Upper lobe of left lung (tissue), 6 donors: ENCODE data around the gene RIMBP2. TPM values are rescaled to one million over a fixed set of nuclear protein-coding genes. Genes with fewer than 3 reads are reported as not detected.

Experiments
- ATAC-seq, 2 donors: fragments of 200-7000 bp; cut with Tn5 transposase; one replicate each; pipeline ENCODE4 v1.9.1; 2022; ENCODE audit warnings: mild to moderate bottlenecking in 2 of 2, moderate library complexity in 2 of 2; ENCODE audit not compliant: low FRiP score in 2 of 2
- DNase-seq, 2 donors: peaks; one replicate each; pipeline ENCODE4 v3.0.0-alpha.2; 2019 to 2020
- H3K27ac ChIP-seq, 4 donors: fragments of 200-600 bp; sonication (generic); one replicate each; pipeline ENCODE4 v1.5.1; 2016 to 2019
- H3K27me3 ChIP-seq, 4 donors: fragments of 200-600 bp; sonication (generic); one replicate each; pipeline ENCODE4 v1.5.1; 2017 to 2019
- H3K36me3 ChIP-seq, 4 donors: fragments of 200-600 bp; sonication (generic); one replicate each; pipeline ENCODE4 v1.5.1; 2016 to 2019
- H3K4me1 ChIP-seq, 4 donors: fragments of 200-600 bp; sonication (generic); one replicate each; pipeline ENCODE4 v1.5.1; 2018 to 2019
- H3K4me3 ChIP-seq, 4 donors: fragments of 200-600 bp; sonication (generic); one replicate each; pipeline ENCODE4 v1.5.1; 2017 to 2019; ENCODE audit warnings: mild to moderate bottlenecking in 2 of 4, moderate library complexity in 1 of 4
- H3K9me3 ChIP-seq, 4 donors: fragments of 200-600 bp; sonication (generic); one replicate each; pipeline ENCODE4 v1.5.1; 2018 to 2019
- EP300 ChIP-seq, 4 donors: sonication (generic); formaldehyde crosslinking; IDR thresholded peaks; one replicate each; pipeline ENCODE4 v1.5.1; 2017; ENCODE audit warnings: antibody characterized with exemption in 4 of 4, control low read depth in 2 of 4
- POLR2A ChIP-seq, 4 donors: fragments of 450-650 bp; IDR thresholded peaks; one replicate each; pipeline ENCODE4 v1.5.1; 2016 to 2017; ENCODE audit warnings: antibody characterized with exemption in 4 of 4, mild to moderate bottlenecking in 2 of 4
- POLR2AphosphoS5 ChIP-seq, 2 donors: sonication (generic); formaldehyde crosslinking; IDR thresholded peaks; one replicate each; pipeline ENCODE4 v1.5.1; 2017; ENCODE audit warnings: antibody characterized with exemption in 2 of 2
- WGBS, 2 donors: methylation state at CpG; one replicate each; pipeline ENCODE4 v1.1.5; 2017 to 2018; 5-methylcytosine and 5-hydroxymethylcytosine counted together
- total RNA-seq, 6 donors: library from RNA; depleted of rRNA in 4 of 6; stranded (reverse); fragments of >200 nt in 4 of 6; gene quantifications; one replicate each; pipeline versions ENCODE4 v1.1.0 to v1.2.1, GENCODE V29; 2016 to 2021
- TF ChIP-seq, protein P1 (sequence below), 6 experiments: fragments of 450-650 bp in 4 of 6; fragments of 200-600 bp in 2 of 6; sonication (generic) in 2 of 6; IDR thresholded peaks; one replicate each; pipeline ENCODE4 v1.5.1; 2016 to 2019; ENCODE audit warnings: antibody characterized with exemption in 6 of 6
- donor health status: DM: no; HTN: no; CAD: no; lungs with moderate emphysema.
- donor health status: DM: no; HTN: yes; CAD: no; lungs with severe emphysema.

The RIMBP2 gene
- total RNA-seq, 6 donors from 2014 or later, result 0.23 to 3.9 (median 0.44) TPM; not detected in 1

- H3K27me3 ChIP-seq, result no peaks in the 10 kb centered on the region
- H3K27ac ChIP-seq, result no peak overlapping the region
- ATAC-seq (no peak), DNase-seq (no peak)
- H3K9me3 ChIP-seq, result peaks cover 0 to 9% (median 0%) of the 10 kb centered on the region in 4 donors
- TF ChIP-seq, protein P1, sequence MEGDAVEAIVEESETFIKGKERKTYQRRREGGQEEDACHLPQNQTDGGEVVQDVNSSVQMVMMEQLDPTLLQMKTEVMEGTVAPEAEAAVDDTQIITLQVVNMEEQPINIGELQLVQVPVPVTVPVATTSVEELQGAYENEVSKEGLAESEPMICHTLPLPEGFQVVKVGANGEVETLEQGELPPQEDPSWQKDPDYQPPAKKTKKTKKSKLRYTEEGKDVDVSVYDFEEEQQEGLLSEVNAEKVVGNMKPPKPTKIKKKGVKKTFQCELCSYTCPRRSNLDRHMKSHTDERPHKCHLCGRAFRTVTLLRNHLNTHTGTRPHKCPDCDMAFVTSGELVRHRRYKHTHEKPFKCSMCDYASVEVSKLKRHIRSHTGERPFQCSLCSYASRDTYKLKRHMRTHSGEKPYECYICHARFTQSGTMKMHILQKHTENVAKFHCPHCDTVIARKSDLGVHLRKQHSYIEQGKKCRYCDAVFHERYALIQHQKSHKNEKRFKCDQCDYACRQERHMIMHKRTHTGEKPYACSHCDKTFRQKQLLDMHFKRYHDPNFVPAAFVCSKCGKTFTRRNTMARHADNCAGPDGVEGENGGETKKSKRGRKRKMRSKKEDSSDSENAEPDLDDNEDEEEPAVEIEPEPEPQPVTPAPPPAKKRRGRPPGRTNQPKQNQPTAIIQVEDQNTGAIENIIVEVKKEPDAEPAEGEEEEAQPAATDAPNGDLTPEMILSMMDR (IDR thresholded peaks at IDR 0.05), result no peak
- TF ChIP-seq EP300 (IDR thresholded peaks at IDR 0.05), result no peak
- TF ChIP-seq POLR2AphosphoS5 (IDR thresholded peaks at IDR 0.05), result no peak
- no peak for TF ChIP-seq POLR2A (IDR thresholded peaks at IDR 0.05)
- 77% methylated on average over 7 of the region's 7 CpGs for WGBS, 2 donors
- no peaks in the 10 kb centered on the region for H3K4me1 ChIP-seq
- H3K36me3 ChIP-seq, result no peaks in the 10 kb centered on the region
- H3K4me3 ChIP-seq, result no peak overlapping the region
Measured at GRCh38 chr12:130552483-130552996, 163.6 kb downstream of the RIMBP2 start.

- 65 to 77% methylated on average over 3 of the region's 3 CpGs for WGBS, 2 donors
- TF ChIP-seq EP300 (IDR thresholded peaks at IDR 0.05), result no peak
- Histone ChIP-seq H3K27me3 (no peaks in the 10 kb centered on the region), H3K36me3 (no peaks in the 10 kb centered on the region), H3K27ac (no peak overlapping the region), H3K9me3 (peaks cover 0 to 9% (median 0%) of the 10 kb centered on the region in 4 donors), H3K4me1 (no peaks in the 10 kb centered on the region), H3K4me3 (no peak overlapping the region)
- no peak for ATAC-seq
- no peak for DNase-seq
Measured at GRCh38 chr12:130549361-130549760, 166.7 kb downstream of the RIMBP2 start.

DNA sequence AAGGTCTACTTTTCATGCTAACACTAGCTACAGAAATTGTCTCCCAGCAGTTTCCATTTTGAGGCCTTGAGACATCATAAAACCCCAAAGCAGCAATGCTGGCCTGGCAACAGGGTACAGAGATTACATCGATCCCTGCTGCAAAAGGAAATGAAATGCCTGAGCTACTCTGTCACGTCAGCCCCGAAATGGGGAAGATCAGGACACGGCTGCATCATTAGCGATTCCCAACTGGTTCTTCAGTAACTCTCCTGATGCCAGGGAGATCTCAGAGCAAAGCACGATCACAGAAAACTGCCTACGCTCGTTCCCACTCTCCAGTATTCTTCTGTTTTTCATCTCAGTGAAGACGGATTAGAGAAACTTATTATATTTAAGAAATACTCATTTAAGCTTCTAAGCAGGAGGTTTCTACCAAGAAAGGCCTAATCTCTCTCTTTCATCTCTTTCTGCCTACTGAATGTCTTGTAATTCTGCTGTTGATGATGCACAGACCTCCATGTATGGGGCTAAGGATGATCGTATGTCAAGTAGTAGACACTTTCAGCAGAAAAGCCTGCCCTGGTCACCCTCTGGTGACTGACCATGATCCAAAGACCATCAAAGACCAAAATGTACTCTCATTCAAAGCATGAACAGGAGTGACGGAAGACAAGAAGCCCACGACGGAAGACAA is 168.5 kb downstream of the RIMBP2 start:
- DNase-seq (no peak), ATAC-seq (no peak)
- Histone ChIP-seq H3K36me3 (no peaks in the 10 kb centered on the region), H3K4me1 (no peaks in the 10 kb centered on the region), H3K4me3 (no peak overlapping the region), H3K27me3 (no peaks in the 10 kb centered on the region), H3K27ac (no peak overlapping the region), H3K9me3 (peaks cover 0 to 9% (median 0%) of the 10 kb centered on the region in 4 donors)
- TF ChIP-seq, protein P1 (IDR thresholded peaks at IDR 0.05), result no peak
- TF ChIP-seq POLR2A (IDR thresholded peaks at IDR 0.05), result no peak
- TF ChIP-seq POLR2AphosphoS5 (IDR thresholded peaks at IDR 0.05), result no peak
- TF ChIP-seq EP300 (IDR thresholded peaks at IDR 0.05), result no peak
- 81 to 88% methylated on average over 13 of the region's 13 CpGs for WGBS, 2 donors

GRCh38 chr12:130546494-130546893 is 169.6 kb downstream of the RIMBP2 start:
- Histone ChIP-seq H3K36me3 (no peaks in the 10 kb centered on the region), H3K27ac (no peak overlapping the region), H3K9me3 (peaks cover 0 to 4% (median 0%) of the 10 kb centered on the region in 4 donors), H3K27me3 (no peaks in the 10 kb centered on the region), H3K4me3 (no peak overlapping the region), H3K4me1 (no peaks in the 10 kb centered on the region)
- DNase-seq (no peak), ATAC-seq (no peak)
- TF ChIP-seq POLR2A (IDR thresholded peaks at IDR 0.05), result no peak
- no peak for TF ChIP-seq POLR2AphosphoS5 (IDR thresholded peaks at IDR 0.05)
- no peak for TF ChIP-seq EP300 (IDR thresholded peaks at IDR 0.05)
- TF ChIP-seq, protein P1 (IDR thresholded peaks at IDR 0.05), result no peak
- 91 to 92% methylated on average over 11 of the region's 11 CpGs for WGBS, 2 donors

GRCh38 chr12:130545475-130545874 is 170.6 kb downstream of the RIMBP2 start:
- TF ChIP-seq POLR2AphosphoS5 (IDR thresholded peaks at IDR 0.05) (no peak), POLR2A (IDR thresholded peaks at IDR 0.05) (no peak), EP300 (IDR thresholded peaks at IDR 0.05) (no peak)
- TF ChIP-seq, protein P1 (IDR thresholded peaks at IDR 0.05), result no peak
- H3K9me3 ChIP-seq, result no peaks in the 10 kb centered on the region
- no peak for DNase-seq
- WGBS, 2 donors, result 73 to 77% methylated on average over 17 of the region's 17 CpGs
- no peak overlapping the region for H3K27ac ChIP-seq
- H3K4me1 ChIP-seq, result no peaks in the 10 kb centered on the region
- H3K27me3 ChIP-seq, result no peaks in the 10 kb centered on the region
- no peak overlapping the region for H3K4me3 ChIP-seq
- no peak for ATAC-seq
- H3K36me3 ChIP-seq, result no peaks in the 10 kb centered on the region
